ENCODE results near the gene ZBP1.
A peak's percentile ranks its signal among the peaks of the same experiment; 100 is the strongest.

The ZBP1 gene

DNA sequence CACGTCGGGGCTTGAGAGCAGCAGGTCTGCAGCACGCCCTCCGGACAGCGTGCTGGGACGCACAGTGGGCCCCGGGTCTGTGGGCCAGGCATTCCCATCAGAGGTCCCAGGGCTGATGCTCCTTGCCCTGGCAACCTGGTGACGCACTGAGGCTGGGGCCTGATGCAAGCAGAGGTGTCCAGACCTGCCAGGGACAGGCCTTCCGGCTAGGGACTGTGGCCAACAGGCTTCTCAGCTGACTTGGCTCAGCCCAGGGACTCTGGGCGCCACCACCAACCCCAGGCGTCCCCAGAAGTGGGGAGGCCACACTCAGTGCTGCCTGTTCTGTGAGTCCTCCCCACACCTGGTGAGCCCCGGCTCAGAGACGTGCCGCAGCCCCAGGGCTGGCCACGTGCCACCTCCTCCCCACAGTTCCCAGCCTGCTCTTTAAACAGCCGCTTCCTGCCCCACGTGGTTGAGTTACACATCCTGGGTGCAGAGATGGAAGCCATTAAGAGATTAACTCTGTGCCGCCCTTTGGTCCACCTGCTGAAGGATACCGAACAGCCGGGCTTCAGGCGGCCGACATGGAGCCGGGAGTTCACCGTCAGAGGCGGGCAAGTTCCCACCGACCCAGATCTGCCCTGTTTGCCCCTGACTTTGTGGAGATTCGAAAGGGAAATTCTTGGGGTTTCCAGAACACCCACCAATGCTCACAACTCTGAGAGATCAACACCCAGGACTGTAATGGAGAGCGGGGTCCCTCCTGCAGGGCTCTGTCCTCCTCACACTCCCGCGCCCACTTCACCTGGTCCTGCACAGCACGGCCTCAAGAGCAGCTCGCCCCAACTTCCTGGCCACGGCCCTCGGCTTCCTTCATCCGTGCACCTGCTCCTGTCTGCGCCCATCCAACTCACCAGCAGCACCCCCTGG, 37.6 kb upstream of the ZBP1 start:
- no peak for DNase-seq

DNA sequence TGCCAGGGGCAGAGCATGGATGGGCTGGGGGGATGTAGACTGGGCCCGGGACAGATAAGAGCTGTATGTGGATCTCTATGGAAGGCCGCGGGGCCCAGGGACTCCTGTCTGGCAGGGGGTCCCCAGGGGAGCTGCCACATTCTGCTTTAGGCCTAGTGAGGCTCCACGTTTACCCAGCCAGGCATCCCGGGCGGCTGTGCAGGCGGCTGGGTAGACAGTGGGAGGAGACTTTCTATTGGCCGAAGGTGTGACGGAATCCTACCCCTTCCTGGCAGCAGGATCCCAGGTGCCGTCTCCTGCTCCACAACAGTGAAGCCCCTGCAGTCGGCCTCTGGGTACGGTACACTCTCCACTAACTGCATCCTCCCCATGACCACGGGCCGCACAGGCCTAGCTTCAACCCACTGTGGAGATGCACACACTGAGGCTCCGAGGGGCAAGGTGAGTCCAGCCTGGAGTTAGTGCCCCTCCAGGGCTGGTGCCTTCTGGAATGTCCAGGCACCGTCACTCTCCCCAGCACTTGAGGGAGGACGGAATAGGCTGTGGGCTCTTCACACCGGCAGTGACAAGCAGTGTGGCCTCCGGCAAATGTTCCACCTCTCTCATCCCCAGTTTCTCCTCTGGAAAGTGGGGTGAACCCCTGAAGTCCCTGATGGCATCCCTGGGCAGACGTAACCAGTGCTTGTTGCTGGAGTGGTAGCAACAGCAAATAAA, 36.8 kb upstream of the ZBP1 start:
- DNase-seq: no peak

DNA sequence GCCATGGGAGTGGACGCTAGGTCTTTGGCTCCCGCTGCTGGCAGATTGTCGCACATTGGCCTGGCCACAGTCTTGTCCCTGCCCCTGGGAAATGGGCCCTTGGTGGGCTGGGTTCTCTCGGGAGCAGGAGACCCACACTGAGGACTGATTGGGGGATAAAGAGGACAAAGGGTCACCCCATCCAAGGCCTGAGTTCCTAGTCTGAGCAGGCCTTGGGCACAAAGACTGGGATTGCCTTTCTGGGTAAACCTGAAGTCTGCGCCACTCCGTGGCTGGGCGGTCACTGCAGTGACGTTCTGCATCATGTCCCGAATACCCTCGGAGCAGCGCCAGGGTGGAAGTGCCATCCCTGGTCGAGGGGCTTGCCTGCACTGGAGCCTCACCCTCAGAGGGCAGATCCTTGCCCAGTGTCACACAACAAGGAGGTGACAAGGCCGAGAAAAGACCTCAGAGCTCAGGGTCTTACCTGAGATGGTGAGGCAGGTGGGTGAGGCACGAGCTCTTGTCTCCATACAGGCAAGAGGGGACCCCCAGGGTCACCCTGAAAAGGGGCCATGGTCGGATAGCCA, 36.1 kb upstream of the ZBP1 start:
- DNase-seq: no peak

GRCh38 chr20:57655809-57656155, 35.6 kb upstream of the ZBP1 start:
- DNase-seq: no peak

GRCh38 chr20:57654998-57655808, 35.0 kb upstream of the ZBP1 start:
- no peak for DNase-seq

- DNase-seq: peak; percentile 27
These were observed 34.3 kb upstream of the ZBP1 start for GRCh38 chr20:57654363-57654997.

- no peak for DNase-seq
These were observed 33.7 kb upstream of the ZBP1 start for GRCh38 chr20:57653910-57654309.

DNA sequence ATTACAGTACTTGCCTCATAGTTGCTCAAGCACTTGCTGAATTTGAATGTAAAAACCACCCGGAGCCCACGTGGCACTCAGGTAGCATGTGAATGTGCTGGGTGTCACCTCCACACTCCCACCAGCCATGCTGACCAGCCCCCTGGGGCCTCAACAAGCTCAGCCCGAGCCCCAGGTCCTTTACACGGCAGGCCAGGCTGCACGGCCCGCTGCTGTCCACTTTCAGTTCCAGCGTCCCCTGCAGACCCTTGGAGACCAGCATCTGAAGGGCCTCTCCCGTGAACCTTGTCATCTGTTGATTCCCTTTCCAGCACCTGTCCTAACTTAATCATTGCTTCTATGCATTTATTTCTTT, 33.3 kb upstream of the ZBP1 start:
- DNase-seq: no peak

DNA sequence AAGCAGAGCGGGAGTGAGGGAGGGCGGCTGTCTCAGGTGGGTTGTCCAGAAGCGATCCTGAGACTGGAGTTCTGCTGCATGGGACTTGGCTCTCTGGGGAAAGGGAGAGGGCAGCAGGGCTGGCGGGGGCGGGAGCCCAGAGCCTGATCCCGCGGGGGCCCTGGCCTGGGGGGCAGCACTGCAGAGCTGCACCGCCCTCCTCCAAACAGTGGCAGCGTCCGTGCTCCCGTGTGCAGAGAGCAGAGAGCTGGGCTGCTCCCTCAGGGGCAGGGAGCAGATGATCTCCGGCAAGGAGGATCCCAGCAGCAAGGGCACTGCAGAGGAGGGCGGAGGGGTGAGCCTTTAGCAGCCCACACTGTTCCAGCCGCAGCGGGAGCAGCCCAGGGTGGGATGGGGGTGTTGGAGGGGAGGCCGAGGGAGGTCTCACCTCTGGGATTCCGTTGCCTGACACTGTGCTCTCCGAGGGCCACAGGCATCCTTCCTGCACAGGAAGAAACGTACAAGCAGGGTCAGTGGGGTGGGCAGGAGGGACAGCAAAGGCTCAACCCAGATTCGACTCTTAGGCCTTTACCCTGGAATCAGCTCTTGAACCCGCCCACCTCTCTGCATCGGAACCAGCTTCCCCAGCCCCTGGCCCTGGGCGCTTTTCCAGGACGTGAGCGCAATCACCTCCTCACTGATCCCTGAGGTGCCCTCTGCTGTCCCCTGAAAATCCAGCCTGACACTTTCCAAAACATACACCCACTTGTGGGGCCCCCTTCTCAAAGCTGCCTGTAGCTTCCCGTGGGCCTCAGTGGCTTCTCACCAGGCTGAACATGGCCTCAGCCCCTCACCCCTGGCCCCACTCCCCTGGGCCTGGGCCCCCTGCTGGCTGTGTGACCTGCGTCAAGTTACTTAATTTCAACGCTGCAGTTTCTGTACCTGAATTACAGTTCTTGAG, 32.6 kb upstream of the ZBP1 start:
- DNase-seq: no peak

GRCh38 chr20:57651881-57652605, 31.8 kb upstream of the ZBP1 start:
- DNase-seq: no peak

- no peak for DNase-seq
These were observed 30.7 kb upstream of the ZBP1 start for GRCh38 chr20:57650756-57651483.

- no peak for DNase-seq
These were observed 30.0 kb upstream of the ZBP1 start for GRCh38 chr20:57650266-57650665.

- no peak for DNase-seq
These were observed 29.4 kb upstream of the ZBP1 start for GRCh38 chr20:57649617-57650015.

- no peak for DNase-seq
These were observed 28.8 kb upstream of the ZBP1 start for GRCh38 chr20:57648878-57649616.

DNA sequence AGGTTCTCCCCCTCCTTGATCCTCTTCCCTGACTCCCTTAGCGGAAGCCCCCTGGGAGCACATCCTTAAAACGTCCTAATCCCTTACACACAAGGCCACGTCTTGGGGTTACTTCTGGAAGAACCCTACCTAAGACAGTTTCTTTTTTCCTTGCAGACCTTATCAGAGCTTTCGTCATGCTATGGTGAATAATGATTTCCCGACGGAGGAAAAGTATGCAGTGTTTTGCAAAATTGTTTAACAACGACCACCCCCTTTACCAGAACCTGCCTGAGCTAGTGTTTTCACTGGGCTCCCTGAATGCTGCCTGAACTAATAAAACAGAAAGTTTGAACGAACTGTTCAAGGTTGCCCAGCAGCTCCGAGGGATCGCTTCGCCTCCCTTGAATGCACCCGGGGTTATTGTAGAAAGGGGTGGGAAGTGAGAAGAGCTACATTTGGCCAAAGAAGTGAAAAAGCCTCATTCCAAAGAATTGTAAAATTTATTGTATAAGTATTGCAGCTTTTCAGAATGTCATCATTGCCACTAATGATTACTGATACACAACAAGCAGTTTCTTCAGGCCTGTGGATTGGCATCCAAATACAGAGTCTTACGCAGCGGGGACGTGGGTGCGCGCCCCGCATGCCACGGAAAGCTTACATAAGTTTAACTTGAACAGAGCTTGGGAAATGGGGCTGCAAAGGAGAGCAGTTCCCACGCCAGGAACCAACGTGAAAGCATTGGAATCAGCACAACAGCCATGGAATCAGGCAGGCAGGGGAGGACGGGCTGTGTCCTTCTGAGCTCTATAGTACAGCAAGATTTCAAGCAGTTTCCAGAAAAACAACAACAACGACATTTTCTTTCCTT, 27.9 kb upstream of the ZBP1 start:
- no peak for DNase-seq

DNA sequence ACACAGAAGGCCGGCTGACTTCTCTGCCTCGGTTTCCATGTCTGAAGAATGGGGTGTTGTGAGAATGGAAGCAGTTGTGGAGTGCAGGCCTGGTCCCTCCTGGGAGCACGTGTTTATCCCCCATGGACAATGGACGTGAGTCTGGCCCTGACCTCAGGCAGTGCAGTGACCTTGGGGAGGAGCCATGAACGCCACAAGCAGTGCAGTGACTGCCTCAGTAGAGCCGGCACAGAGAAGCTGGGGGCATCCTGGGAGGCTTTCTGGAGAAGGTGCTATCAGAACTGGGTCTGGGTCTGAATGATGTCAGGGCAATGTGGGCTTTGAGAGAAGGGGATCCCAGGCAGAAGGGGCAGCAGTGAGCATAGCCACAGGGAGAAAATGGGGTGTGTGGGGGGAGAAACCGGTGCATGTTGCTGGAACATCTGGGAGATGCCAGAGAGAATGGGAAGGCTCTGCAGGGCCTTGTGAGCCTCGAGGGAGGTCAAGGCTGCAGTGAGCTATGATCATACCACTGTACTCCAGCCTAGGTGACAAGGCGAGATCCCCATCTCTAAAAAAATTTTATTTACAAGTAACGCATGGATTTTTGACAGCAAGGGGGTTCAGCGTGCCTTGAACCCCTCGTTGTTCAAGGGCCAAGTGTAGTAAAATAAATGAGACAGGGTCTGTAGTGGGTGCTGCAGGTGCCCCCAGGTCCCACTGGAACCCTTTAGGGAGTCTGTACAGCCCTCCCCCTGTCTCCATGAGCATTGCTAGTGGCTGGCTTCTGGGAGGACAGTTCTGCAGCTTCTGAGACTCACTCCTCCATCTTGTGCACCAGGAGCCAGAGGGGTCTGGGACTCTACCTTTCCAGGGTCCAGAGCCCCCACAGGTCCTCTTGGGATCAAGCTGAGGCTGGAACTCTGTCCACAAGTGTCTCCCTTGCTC, 27.0 kb upstream of the ZBP1 start:
- DNase-seq: no peak

DNA sequence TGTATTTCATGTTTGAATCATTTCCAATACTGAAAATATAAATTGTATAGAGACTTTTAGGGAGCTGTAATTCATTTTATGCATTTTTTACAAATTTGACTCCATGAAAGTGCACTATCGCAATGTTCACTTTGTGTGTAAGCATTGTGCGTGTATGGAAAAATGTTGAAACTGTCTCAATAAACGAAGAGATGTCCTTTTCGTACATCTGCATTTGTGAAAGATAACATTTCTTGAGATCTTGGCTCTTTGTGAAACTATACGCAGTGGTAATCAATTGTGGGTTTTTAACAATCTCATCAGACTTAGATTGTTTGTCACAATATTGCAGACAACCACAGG, 18.6 kb upstream of the ZBP1 start:
- no peak for DNase-seq

Measured in inflammatory macrophage treated with lipopolysaccharide for 4 hours (primary cell).